Lower leg skin (tissue), 4 donors: ENCODE measurements around the gene SNAP29. TPM values are rescaled to one million over a fixed set of nuclear protein-coding genes. Genes with fewer than 3 reads are reported as not detected.

Experiments
- DNase-seq, 2 donors: peaks; one replicate each; pipeline ENCODE4 v3.0.0-alpha.2; 2019; ENCODE audit warnings: low spot score in 2 of 2
- H3K4me3 ChIP-seq: fragments of 200-600 bp; sonication (generic); 2 replicates; pipeline ENCODE4 v1.5.1; 2017; ENCODE audit warnings: mild to moderate bottlenecking, low read depth; ENCODE audit not compliant: poor library complexity, severe bottlenecking
- CTCF ChIP-seq, 3 donors: fragments of 450-650 bp; IDR thresholded peaks; one replicate each; pipeline ENCODE4 v1.5.1; 2016; ENCODE audit warnings: antibody characterized with exemption in 3 of 3, mild to moderate bottlenecking in 3 of 3, moderate library complexity in 2 of 3
- POLR2A ChIP-seq, 2 donors: fragments of 450-650 bp; IDR thresholded peaks; one replicate each; pipeline ENCODE4 v1.6.1; 2016 to 2017; ENCODE audit warnings: antibody characterized with exemption in 2 of 2, mild to moderate bottlenecking in 1 of 2, moderate library complexity in 1 of 2
- WGBS, 2 donors: methylation state at CpG; one replicate each; pipeline ENCODE4 v1.1.5; 2018; 5-methylcytosine and 5-hydroxymethylcytosine counted together
- intact Hi-C: fragments of 100-400 bp; cut with DNase I; formaldehyde crosslinking; loops from one replicate; pipeline ENCODE4 v1.15.0; 2023; ENCODE audit warnings: low total_unique reads
- total RNA-seq, 4 donors: library from RNA; depleted of rRNA; stranded (reverse); fragments of >200 nt; gene quantifications; one replicate each; pipeline ENCODE4 v1.1.0, GENCODE V29; 2016

Gene SNAP29
- total RNA-seq, 4 donors from 2014 or later = 25.0 to 34.4 (median 32.9) TPM

- intact Hi-C loops = no loop called here
- DNase-seq = no peak
- no peak overlapping the region for H3K4me3 ChIP-seq
- TF ChIP-seq CTCF (IDR thresholded peaks at IDR 0.05) (no peak), POLR2A (IDR thresholded peaks at IDR 0.05) (no peak)
- 55 to 91% methylated on average over 2 of the region's 2 CpGs for WGBS, 2 donors
These were observed 3.7 kb downstream of the SNAP29 start for GRCh38 chr22:20862540-20862939.

- no peak for TF ChIP-seq POLR2A (IDR thresholded peaks at IDR 0.05)
- TF ChIP-seq CTCF (IDR thresholded peaks at IDR 0.05) = no peak
- H3K4me3 ChIP-seq = no peak overlapping the region
- intact Hi-C loops = no loop called here
- no peak for DNase-seq
- WGBS, 2 donors = 77 to 83% methylated on average over 4 of the region's 4 CpGs
These were observed 4.6 kb downstream of the SNAP29 start for GRCh38 chr22:20863366-20863765.

GRCh38 chr22:20864186-20864908 lies 5.5 kb downstream of the SNAP29 start:
- DNase-seq = no peak
- 84 to 85% methylated on average over 12 of the region's 12 CpGs for WGBS, 2 donors
- TF ChIP-seq POLR2A (IDR thresholded peaks at IDR 0.05) = no peak
- TF ChIP-seq CTCF (IDR thresholded peaks at IDR 0.05) = no peak
- no peak overlapping the region for H3K4me3 ChIP-seq
- intact Hi-C loops = no loop called here

GRCh38 chr22:20865331-20865730 lies 6.5 kb downstream of the SNAP29 start:
- H3K4me3 ChIP-seq = no peak overlapping the region
- TF ChIP-seq POLR2A (IDR thresholded peaks at IDR 0.05) (no peak), CTCF (IDR thresholded peaks at IDR 0.05) (no peak)
- intact Hi-C loops = no loop called here
- 89 to 93% methylated on average over 3 of the region's 3 CpGs for WGBS, 2 donors
- DNase-seq = no peak

- TF ChIP-seq CTCF (IDR thresholded peaks at IDR 0.05) = no peak
- TF ChIP-seq POLR2A (IDR thresholded peaks at IDR 0.05) = no peak
- no peak overlapping the region for H3K4me3 ChIP-seq
- intact Hi-C loops = no loop called here
- no peak for DNase-seq
- WGBS, 2 donors = 87 to 90% methylated on average over 8 of the region's 8 CpGs
These were observed 7.2 kb downstream of the SNAP29 start for GRCh38 chr22:20865875-20866445.
